ENCODE measurements around the gene RIC1.
"Not testable (repeated sequence)": the region's sequence is repeated elsewhere in the genome, so short reads cannot be mapped to it uniquely, and the experiment has no call there.

RIC1 gene

GRCh38 chr9:5743109-5743508, 114.2 kb downstream of the RIC1 start:
- DNase-seq, result no peak

GRCh38 chr9:5748438-5748837, 119.5 kb downstream of the RIC1 start:
- DNase-seq, result no peak

- DNase-seq, result no peak
Measured at GRCh38 chr9:5749306-5749705, 120.4 kb downstream of the RIC1 start.

- no peak for DNase-seq
Measured at GRCh38 chr9:5750569-5750968, 121.7 kb downstream of the RIC1 start.

- no peak for DNase-seq
Measured at GRCh38 chr9:5756633-5757032, 127.7 kb downstream of the RIC1 start.

GRCh38 chr9:5760338-5760737, 131.4 kb downstream of the RIC1 start:
- no peak for DNase-seq

- DNase-seq, result no peak
Measured at GRCh38 chr9:5762421-5762820, 133.5 kb downstream of the RIC1 start.

- no peak for DNase-seq
Measured at GRCh38 chr9:5764130-5764868, 135.4 kb downstream of the RIC1 start.

GRCh38 chr9:5767968-5768932, 139.3 kb downstream of the RIC1 start:
- no peak for DNase-seq

GRCh38 chr9:5773324-5773999, 144.6 kb downstream of the RIC1 start:
- no peak for DNase-seq

- DNase-seq, result no peak
Measured at GRCh38 chr9:5778805-5779204, 149.9 kb downstream of the RIC1 start.

GRCh38 chr9:5779705-5780218, 150.9 kb downstream of the RIC1 start:
- not testable (repeated sequence) for DNase-seq

- DNase-seq, result not testable (repeated sequence)
Measured at GRCh38 chr9:5783420-5783819, 154.5 kb downstream of the RIC1 start.

GRCh38 chr9:5783982-5784381, 155.1 kb downstream of the RIC1 start:
- DNase-seq, result no peak

- no peak for DNase-seq
Measured at GRCh38 chr9:5784526-5785315, 155.8 kb downstream of the RIC1 start.

- no peak for DNase-seq
Measured at GRCh38 chr9:5786370-5787127, 157.6 kb downstream of the RIC1 start.

- no peak for DNase-seq
Measured at GRCh38 chr9:5787220-5787619, 158.3 kb downstream of the RIC1 start.

- no peak for DNase-seq
Measured at GRCh38 chr9:5787759-5788302, 158.9 kb downstream of the RIC1 start.

GRCh38 chr9:5789489-5789888, 160.6 kb downstream of the RIC1 start:
- DNase-seq, result no peak

GRCh38 chr9:5790923-5791322, 162.0 kb downstream of the RIC1 start:
- no peak for DNase-seq

- no peak for DNase-seq
Measured at GRCh38 chr9:5791870-5792269, 163.0 kb downstream of the RIC1 start.

Data from NCI-H2029 (cell line).